ENCODE data around the gene GPS1.

GPS1 gene

GRCh38 chr17:82081966-82082365 lies 30.3 kb downstream of the GPS1 start:
- no peak overlapping the region for H3K27ac ChIP-seq (ENCODE audit: low read depth, low read length)
- peaks cover 88% of the 10 kb centered on the region for H3K36me3 ChIP-seq (ENCODE audit: control insufficient read depth, low read length)
- no peak overlapping the region for H3K4me3 ChIP-seq (ENCODE audit: low read length)
- no peaks in the 10 kb centered on the region for H3K9me2 ChIP-seq (replicated peaks; ENCODE audit: control insufficient read depth, low read length)
- no peaks in the 10 kb centered on the region for H3K9me3 ChIP-seq (ENCODE audit: control insufficient read depth, insufficient read depth, low read length)
- 0 out of 2 replicates have a peak, but pooled peaks cover 2% of the 10 kb centered on the region for H3F3A ChIP-seq (ENCODE audit: control insufficient read depth, insufficient read depth)
- H3K27me3 ChIP-seq (ENCODE audit: control insufficient read depth, low read length): no peaks in the 10 kb centered on the region
- H4K20me1 ChIP-seq (ENCODE audit: control insufficient read depth, insufficient read depth, low read depth, low read length): no peaks in the 10 kb centered on the region; the same call in 1 of the 2 replicates
- H3K4me1 ChIP-seq (ENCODE audit: control insufficient read depth, low read length): no peaks in the 10 kb centered on the region; the same call in 1 of the 2 replicates
- H3K4me2 ChIP-seq (ENCODE audit: low read length): no peak overlapping the region
- no peak for TF ChIP-seq CTCF (IDR thresholded peaks at IDR 0.05; ENCODE audit: low read depth, low read length, poor library complexity, severe bottlenecking)
- TF ChIP-seq EZH2phosphoT487 (IDR thresholded peaks at IDR 0.05; ENCODE audit: borderline replicate concordance, low read length): no peak
- H3K79me2 ChIP-seq (ENCODE audit: control insufficient read depth, low read length): no peaks in the 10 kb centered on the region

- Histone ChIP-seq H3K27me3 (ENCODE audit: control insufficient read depth, low read length) (no peaks in the 10 kb centered on the region), H3K9me3 (ENCODE audit: control insufficient read depth, insufficient read depth, low read length) (no peaks in the 10 kb centered on the region), H3F3A (ENCODE audit: control insufficient read depth, insufficient read depth) (no peaks in the 10 kb centered on the region), H3K4me1 (ENCODE audit: control insufficient read depth, low read length) (no peaks in the 10 kb centered on the region), H3K4me2 (ENCODE audit: low read length) (no peak overlapping the region), H3K79me2 (ENCODE audit: control insufficient read depth, low read length) (no peaks in the 10 kb centered on the region), H4K20me1 (ENCODE audit: control insufficient read depth, insufficient read depth, low read depth, low read length) (no peaks in the 10 kb centered on the region; the same call in 1 of the 2 replicates), H3K36me3 (ENCODE audit: control insufficient read depth, low read length) (peaks cover 92% of the 10 kb centered on the region), H3K27ac (ENCODE audit: low read depth, low read length) (no peak overlapping the region), H3K4me3 (ENCODE audit: low read length) (no peak overlapping the region), H3K9me2 (replicated peaks; ENCODE audit: control insufficient read depth, low read length) (no peaks in the 10 kb centered on the region)
- TF ChIP-seq EZH2phosphoT487 (IDR thresholded peaks at IDR 0.05; ENCODE audit: borderline replicate concordance, low read length) (no peak), CTCF (IDR thresholded peaks at IDR 0.05; ENCODE audit: low read depth, low read length, poor library complexity, severe bottlenecking) (no peak)
These were observed 30.8 kb downstream of the GPS1 start for GRCh38 chr17:82082456-82082855.

- H3K4me3 ChIP-seq (ENCODE audit: low read length): no peak overlapping the region
- no peaks in the 10 kb centered on the region for H3K27me3 ChIP-seq (ENCODE audit: control insufficient read depth, low read length)
- no peaks in the 10 kb centered on the region for H3K9me2 ChIP-seq (replicated peaks; ENCODE audit: control insufficient read depth, low read length)
- no peak overlapping the region for H3K4me2 ChIP-seq (ENCODE audit: low read length)
- TF ChIP-seq EZH2phosphoT487 (IDR thresholded peaks at IDR 0.05; ENCODE audit: borderline replicate concordance, low read length): no peak
- TF ChIP-seq CTCF (IDR thresholded peaks at IDR 0.05; ENCODE audit: low read depth, low read length, poor library complexity, severe bottlenecking): no peak
- no peaks in the 10 kb centered on the region for H3K9me3 ChIP-seq (ENCODE audit: control insufficient read depth, insufficient read depth, low read length)
- no peaks in the 10 kb centered on the region for H3F3A ChIP-seq (ENCODE audit: control insufficient read depth, insufficient read depth)
- no peaks in the 10 kb centered on the region; the same call in 1 of the 2 replicates for H3K79me2 ChIP-seq (ENCODE audit: control insufficient read depth, low read length)
- H4K20me1 ChIP-seq (ENCODE audit: control insufficient read depth, insufficient read depth, low read depth, low read length): no peaks in the 10 kb centered on the region; the same call in 1 of the 2 replicates
- H3K36me3 ChIP-seq (ENCODE audit: control insufficient read depth, low read length): peaks cover 93% of the 10 kb centered on the region
- no peaks in the 10 kb centered on the region for H3K4me1 ChIP-seq (ENCODE audit: control insufficient read depth, low read length)
- H3K27ac ChIP-seq (ENCODE audit: low read depth, low read length): no peak overlapping the region
These were observed 31.3 kb downstream of the GPS1 start for GRCh38 chr17:82083009-82083408.

Data from DOHH2 (cell line).